ENCODE results near the gene OR2H1. TPM values are rescaled to one million over a fixed set of nuclear protein-coding genes. Genes with fewer than 3 reads are reported as not detected.

OR2H1 gene
- total RNA-seq, 1 experiment from 2014 or later: not detected

- no peak for DNase-seq (ENCODE audit: low read depth)
These were observed 52.8 kb downstream of the OR2H1 start for GRCh38 chr6:29509711-29510110.

GRCh38 chr6:29510202-29510601 is 53.2 kb downstream of the OR2H1 start:
- no peak for DNase-seq (ENCODE audit: low read depth)

GRCh38 chr6:29510746-29511300 is 53.9 kb downstream of the OR2H1 start:
- DNase-seq (ENCODE audit: low read depth): no peak

Other genes with a start within 250 kb of the OR2H1 start
- gene OR14J1, start 155.5 kb upstream of the OR2H1 start, total RNA-seq (2014; rRNA removed): not detected in 2 replicates
- gene OR5V1, start 88.3 kb upstream of the OR2H1 start, total RNA-seq (2014; rRNA removed): not detected in 2 replicates
- not detected in 2 replicates for gene OR12D3, start 81.9 kb upstream of the OR2H1 start, total RNA-seq (2014; rRNA removed)
- gene OR12D2, start 61.5 kb upstream of the OR2H1 start, total RNA-seq (2014; rRNA removed): not detected in 2 replicates
- gene OR12D1, start 42.2 kb upstream of the OR2H1 start, total RNA-seq (2014; rRNA removed): not detected in 2 replicates
- not detected in 2 replicates for gene OR10C1, start 17.8 kb upstream of the OR2H1 start, total RNA-seq (2014; rRNA removed)
- gene OR11A1, start 84 bp upstream of the OR2H1 start, total RNA-seq (2014; rRNA removed): not detected in 2 replicates
- not detected in 2 replicates for gene MAS1L, start 30.8 kb downstream of the OR2H1 start, total RNA-seq (2014; rRNA removed)
- gene UBD, start 102.6 kb downstream of the OR2H1 start, total RNA-seq (2014; rRNA removed): not detected in 2 replicates
- gene OR2H2, start 128.0 kb downstream of the OR2H1 start, total RNA-seq (2014; rRNA removed): not detected in 2 replicates
- gene GABBR1, start 176.0 kb downstream of the OR2H1 start, total RNA-seq (2014; rRNA removed): 6.3 and 8.2 TPM in 2 replicates
- not detected in 2 replicates for gene MOG, start 199.9 kb downstream of the OR2H1 start, total RNA-seq (2014; rRNA removed)
- not detected in 2 replicates for gene ZFP57, start 224.0 kb downstream of the OR2H1 start, total RNA-seq (2014; rRNA removed)